RWPE1 (cell line): ENCODE results near the gene PRKCQ.
"Not testable (repeated sequence)": the region's sequence is repeated elsewhere in the genome, so short reads cannot be mapped to it uniquely, and the experiment has no call there.

ENCODE experiments used
- CTCF ChIA-PET: fragments of 350-600 bp; sonication (Branson Sonifier 250); formaldehyde crosslinking; extraction: SDS; loops from one replicate; lab custom pipeline; 2021; lab: Yijun Ruan, JAX
- POLR2A ChIA-PET: fragments of 400-600 bp; formaldehyde crosslinking; extraction: SDS; loops from one replicate; lab custom pipeline; 2020; ENCODE audit warnings: antibody characterized with exemption; ENCODE audit not compliant: low non-redundant PET; lab: Yijun Ruan, JAX
- DNase-seq: peaks from one replicate; pipeline ENCODE4 v3.0.0; 2012; ENCODE audit warnings: low spot score
- H3K27ac ChIP-seq: fragments of 450-650 bp; 2 replicates; pipeline ENCODE4 v1.5.1; 2017
- TF ChIP-seq, protein P1 (sequence below): fragments of 450-650 bp; conservative IDR thresholded peaks from 2 replicates; pipeline ENCODE4 v1.5.1; 2017; ENCODE audit warnings: low read depth, mild to moderate bottlenecking

The PRKCQ gene

DNA sequence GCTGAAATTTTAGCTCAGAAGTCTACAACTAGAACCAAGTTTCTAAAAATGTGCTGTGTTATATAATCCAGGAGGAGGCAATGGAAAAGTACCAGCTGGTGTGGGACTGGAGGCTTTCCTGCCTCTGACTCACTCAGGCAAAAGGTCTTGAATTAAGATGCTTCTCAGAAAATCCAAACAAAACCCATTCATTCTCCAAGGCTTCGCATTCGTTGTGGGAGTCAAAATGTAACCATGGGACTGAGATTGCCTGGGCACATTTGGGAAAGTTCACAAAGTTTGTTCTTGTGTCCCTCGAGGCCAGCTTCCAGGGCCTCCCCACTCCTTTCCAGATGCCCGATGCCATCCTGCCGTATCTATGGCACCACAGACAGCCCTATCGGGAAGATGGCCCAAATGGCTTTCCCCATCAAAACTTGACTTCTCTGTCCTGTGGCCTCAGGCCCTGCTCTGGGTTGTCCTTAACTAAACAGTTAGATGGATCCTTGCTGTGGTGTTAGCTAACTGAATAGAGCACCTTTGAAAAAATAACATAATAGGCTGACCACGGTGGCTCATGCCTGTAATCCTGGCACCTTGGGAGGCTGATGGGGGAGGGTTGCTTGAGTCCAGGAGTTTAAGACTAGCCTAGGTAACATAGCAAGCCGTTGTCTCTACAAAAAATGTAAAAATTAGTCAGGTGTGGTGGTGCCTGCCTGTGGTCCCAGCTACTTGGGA lies 196.8 kb downstream of the PRKCQ start:
- DNase-seq, result no peak
- ChIA-PET CTCF (interaction anchor here (0.6 to 0.7 kb wide), 2 partner anchors 98 to 1175 kb away, joined by 3 to 4 read pairs; no protein-coding TSS in a partner anchor), POLR2A (no interaction called here)
- H3K27ac ChIP-seq, result no peak overlapping the region
- TF ChIP-seq, protein P1, sequence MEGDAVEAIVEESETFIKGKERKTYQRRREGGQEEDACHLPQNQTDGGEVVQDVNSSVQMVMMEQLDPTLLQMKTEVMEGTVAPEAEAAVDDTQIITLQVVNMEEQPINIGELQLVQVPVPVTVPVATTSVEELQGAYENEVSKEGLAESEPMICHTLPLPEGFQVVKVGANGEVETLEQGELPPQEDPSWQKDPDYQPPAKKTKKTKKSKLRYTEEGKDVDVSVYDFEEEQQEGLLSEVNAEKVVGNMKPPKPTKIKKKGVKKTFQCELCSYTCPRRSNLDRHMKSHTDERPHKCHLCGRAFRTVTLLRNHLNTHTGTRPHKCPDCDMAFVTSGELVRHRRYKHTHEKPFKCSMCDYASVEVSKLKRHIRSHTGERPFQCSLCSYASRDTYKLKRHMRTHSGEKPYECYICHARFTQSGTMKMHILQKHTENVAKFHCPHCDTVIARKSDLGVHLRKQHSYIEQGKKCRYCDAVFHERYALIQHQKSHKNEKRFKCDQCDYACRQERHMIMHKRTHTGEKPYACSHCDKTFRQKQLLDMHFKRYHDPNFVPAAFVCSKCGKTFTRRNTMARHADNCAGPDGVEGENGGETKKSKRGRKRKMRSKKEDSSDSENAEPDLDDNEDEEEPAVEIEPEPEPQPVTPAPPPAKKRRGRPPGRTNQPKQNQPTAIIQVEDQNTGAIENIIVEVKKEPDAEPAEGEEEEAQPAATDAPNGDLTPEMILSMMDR, result no peak

GRCh38 chr10:6382081-6382480 lies 198.0 kb downstream of the PRKCQ start:
- CTCF ChIA-PET, result interaction anchor here (1.0 kb wide), 1 partner anchor 9 kb away, joined by 3 read pairs; no protein-coding TSS in a partner anchor
- DNase-seq, result no peak
- POLR2A ChIA-PET, result no interaction called here
- H3K27ac ChIP-seq, result no peak overlapping the region
- TF ChIP-seq, protein P1, result no peak

- CTCF ChIA-PET, POLR2A ChIA-PET, H3K27ac ChIP-seq, DNase-seq: not testable (repeated sequence)
These were observed 199.6 kb downstream of the PRKCQ start for GRCh38 chr10:6380478-6380877.

GRCh38 chr10:6379015-6379776 lies 200.9 kb downstream of the PRKCQ start:
- TF ChIP-seq, protein P1, result no peak
- DNase-seq, result no peak
- CTCF ChIA-PET, result no interaction called here
- no peak overlapping the region for H3K27ac ChIP-seq
- POLR2A ChIA-PET, result no interaction called here
